ENCODE results near the gene SLC35B2. TPM values are rescaled to one million over a fixed set of nuclear protein-coding genes. Genes with fewer than 3 reads are reported as not detected.

The SLC35B2 gene
- total RNA-seq, 2 donors from 2014 or later, result 31.1 to 33.9 TPM

DNA sequence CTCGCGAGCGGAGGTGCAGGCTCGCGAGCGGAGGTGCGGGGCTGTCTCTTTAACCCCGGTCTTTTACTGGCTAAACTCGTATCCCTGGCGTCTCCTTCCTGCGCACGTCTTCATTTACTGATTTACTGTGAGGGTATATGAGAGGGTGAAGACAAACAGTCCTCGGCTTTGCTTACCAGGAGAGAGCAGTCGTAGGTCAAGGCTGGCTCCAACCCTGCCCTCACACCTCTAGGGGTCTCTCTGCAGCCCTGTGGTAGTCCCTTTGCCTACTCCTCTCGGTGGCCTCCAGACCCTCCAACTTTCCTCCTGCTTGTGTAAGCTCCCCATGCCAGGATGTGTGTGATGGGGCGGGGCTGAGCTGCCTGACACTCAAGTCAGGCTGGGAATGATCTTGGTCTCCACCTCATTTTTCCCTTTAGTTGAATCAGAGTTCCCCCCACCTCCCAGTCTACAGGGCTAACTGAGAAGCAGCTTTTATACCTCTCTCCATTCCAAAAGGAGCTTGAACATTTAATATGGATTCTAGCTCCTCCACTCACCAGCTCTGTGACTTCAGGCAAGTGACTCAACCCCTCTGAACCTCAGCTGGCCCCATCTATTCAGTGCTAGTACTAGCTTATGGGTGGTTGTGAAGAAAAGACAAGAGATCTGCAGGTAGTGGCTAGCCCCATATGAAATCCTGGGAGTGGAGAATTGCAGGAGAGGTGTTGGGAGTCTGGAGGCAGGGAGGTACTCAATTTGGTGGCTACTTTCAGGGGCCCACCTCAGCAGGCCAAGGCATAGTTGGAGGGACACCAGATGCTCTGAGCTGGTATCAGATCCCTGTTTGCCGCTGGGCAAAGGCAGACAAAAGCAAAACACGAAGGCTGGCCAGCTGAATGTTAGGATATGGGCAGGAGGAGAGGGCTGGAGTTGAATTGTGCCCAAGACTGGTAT, 33.0 kb downstream of the SLC35B2 start:
- no peak for ATAC-seq
- Histone ChIP-seq H3K27ac (peak overlapping the region; percentile 92 to 95 (median 94)), H3K4me3 (peak overlapping the region in 1 of 2 donors; percentile 21), H3K9me3 (no peaks in the 10 kb centered on the region), H3K4me1 (peaks cover 89% of the 10 kb centered on the region), H3K36me3 (replicated peaks in 1 of 2; ENCODE audit: insufficient read depth in 1 of 2, low read depth in 2 of 2) (no peaks in the 10 kb centered on the region), H3K27me3 (no peaks in the 10 kb centered on the region)
- intact Hi-C loops (cut with DNase I), result no loop called here
- no peak for DNase-seq
- TF ChIP-seq CTCF (IDR thresholded peaks at IDR 0.05), result no peak
- no peak for TF ChIP-seq POLR2A (IDR thresholded peaks at IDR 0.05)
- 9 to 42% methylated on average over 4 to 18 of the region's 18 CpGs for WGBS, 2 donors

DNA sequence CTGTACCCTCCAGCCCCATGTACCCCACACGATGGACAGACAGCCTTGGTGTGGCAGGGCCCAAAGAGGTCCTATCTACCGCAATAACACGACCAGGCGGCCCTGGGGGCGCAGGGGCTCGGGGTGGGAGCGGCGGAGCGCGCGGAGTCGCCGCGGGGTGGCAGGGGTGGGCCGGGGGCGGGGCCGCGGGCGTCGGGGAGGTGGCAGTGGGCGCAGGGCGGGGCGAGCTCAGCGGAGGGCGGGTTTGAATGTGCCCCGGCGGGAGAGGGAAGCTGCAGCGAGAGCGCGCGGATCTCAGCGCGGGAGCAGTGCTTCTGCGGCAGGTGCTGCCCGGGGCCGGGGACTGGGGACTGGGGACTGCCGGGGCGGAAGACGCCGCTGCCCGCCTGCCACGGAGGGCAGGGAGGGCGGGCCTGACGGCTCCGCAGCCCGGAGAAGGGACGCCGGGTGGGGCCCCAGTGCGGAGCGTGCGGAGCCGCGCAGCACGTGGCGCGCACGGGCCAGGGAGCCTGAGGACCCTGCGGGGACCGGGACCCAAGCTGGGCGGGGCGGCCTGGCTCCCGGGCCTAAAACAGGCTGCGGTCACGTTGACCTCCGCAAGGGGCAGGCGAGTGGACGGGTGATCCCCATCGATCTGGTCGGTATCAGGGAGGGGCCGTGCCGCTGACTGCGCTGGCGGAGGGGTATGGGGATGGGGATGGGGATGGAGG, 33.9 kb downstream of the SLC35B2 start, which contains the start of gene SLC29A1:
Gene SLC29A1, plus strand, starts transcription at position 277 of the 710 bp plus-strand sequence. CDS start 3,719 bp downstream, outside the sequence.
- peak; percentile 77 to 86 (median 82) for DNase-seq
- ATAC-seq, result peak; percentile 31
- 0% methylated on average over 10 to 55 of the region's 73 CpGs for WGBS, 2 donors
- H3K27me3 ChIP-seq, result no peaks in the 10 kb centered on the region
- H3K36me3 ChIP-seq (replicated peaks in 1 of 2; ENCODE audit: insufficient read depth in 1 of 2, low read depth in 2 of 2), result no peaks in the 10 kb centered on the region
- peaks cover 89% of the 10 kb centered on the region for H3K4me1 ChIP-seq
- peak within 1 kb of the TSS in 1 of 2 donors; percentile 21 for H3K4me3 ChIP-seq
- no peaks in the 10 kb centered on the region for H3K9me3 ChIP-seq
- TF ChIP-seq CTCF (IDR thresholded peaks at IDR 0.05) (peak in 3 of 7 experiments; percentile 21 to 26 (median 23)), POLR2A (IDR thresholded peaks at IDR 0.05) (peak in 2 of 3 donors; percentile 31 to 58)
- peak within 1 kb of the TSS; percentile 92 to 95 (median 94) for H3K27ac ChIP-seq
- intact Hi-C loops (cut with DNase I), result no loop called here

DNA sequence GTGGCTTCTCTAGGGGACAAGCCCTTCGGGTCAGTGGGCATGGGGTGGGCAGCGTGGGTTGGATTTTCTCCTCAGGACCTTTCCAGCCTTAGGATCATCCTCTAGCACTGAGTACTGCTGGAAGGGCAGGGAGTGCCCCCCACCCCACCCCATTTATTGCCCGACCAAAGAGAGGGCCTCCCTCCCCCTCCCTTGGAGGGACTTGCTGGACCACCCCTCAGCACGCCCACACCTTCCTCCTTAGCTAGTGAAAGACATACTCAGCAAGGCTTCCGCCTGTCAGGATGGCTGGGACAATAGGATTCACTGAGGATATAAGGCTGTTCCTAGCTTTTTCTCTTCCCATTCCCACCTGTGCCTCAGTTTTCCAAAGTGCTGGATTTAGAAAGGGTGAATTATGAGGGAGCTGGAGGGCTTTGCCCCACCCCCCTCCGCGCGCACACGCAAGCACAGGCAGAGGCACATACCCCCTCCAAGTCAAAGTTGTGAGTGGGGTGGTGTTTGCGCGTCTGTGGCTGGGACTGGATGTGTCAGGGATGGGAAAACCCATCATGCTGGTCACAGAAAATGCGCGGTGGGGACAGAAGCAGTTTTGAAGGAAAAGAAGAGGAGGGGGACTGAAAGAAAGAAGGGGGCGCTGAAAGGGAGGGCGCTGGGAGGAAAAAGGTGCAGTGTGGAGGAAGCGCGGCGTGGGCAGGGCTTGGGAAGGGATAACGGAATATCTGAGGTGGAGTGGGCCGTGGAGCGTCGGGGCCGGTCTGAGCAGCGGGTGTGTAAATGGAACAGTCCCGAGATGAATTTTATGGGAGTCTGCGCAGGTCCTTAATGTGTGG, 34.6 kb downstream of the SLC35B2 start:
- Histone ChIP-seq H3K27ac (peak overlapping the region; percentile 92 to 95 (median 94)), H3K36me3 (replicated peaks in 1 of 2; ENCODE audit: insufficient read depth in 1 of 2, low read depth in 2 of 2) (no peaks in the 10 kb centered on the region), H3K9me3 (no peaks in the 10 kb centered on the region), H3K27me3 (no peaks in the 10 kb centered on the region), H3K4me3 (peak overlapping the region in 1 of 2 donors; percentile 21), H3K4me1 (peaks cover 90% of the 10 kb centered on the region)
- WGBS, 2 donors, result 30 to 33% methylated on average over 25 to 26 of the region's 26 CpGs
- intact Hi-C loops (cut with DNase I), result no loop called here
- ATAC-seq (no peak), DNase-seq (no peak)
- no peak for TF ChIP-seq CTCF (IDR thresholded peaks at IDR 0.05)
- no peak for TF ChIP-seq POLR2A (IDR thresholded peaks at IDR 0.05)

DNA sequence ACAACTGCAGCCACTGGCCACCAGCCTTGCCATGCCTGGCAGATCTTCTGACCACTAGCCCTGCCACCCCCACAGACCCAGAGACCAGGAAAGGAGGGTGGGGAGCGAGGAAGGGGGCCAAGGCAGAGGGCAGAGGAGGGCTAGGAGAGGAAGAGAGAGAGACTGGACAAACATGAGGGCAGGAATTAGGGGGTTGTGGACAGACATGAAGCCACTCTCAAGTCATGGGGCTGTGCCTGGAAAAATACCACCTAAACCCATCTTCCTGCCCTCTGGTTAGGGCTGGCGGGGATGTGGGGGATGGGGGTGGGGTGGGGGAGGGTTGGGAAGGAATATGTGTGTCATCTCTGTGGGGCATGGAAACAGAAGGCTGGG, 35.4 kb downstream of the SLC35B2 start:
- ATAC-seq (no peak), DNase-seq (no peak)
- H3K4me1 ChIP-seq, result peaks cover 90% of the 10 kb centered on the region
- TF ChIP-seq CTCF (IDR thresholded peaks at IDR 0.05), result no peak
- no peak for TF ChIP-seq POLR2A (IDR thresholded peaks at IDR 0.05)
- H3K4me3 ChIP-seq, result no peak overlapping the region
- no peaks in the 10 kb centered on the region for H3K27me3 ChIP-seq
- no peaks in the 10 kb centered on the region for H3K9me3 ChIP-seq
- peak overlapping the region; percentile 92 to 95 (median 94) for H3K27ac ChIP-seq
- H3K36me3 ChIP-seq (replicated peaks in 1 of 2; ENCODE audit: insufficient read depth in 1 of 2, low read depth in 2 of 2), result no peaks in the 10 kb centered on the region
- intact Hi-C loops (cut with DNase I), result no loop called here
- 28 to 48% methylated on average over 2 of the region's 2 CpGs for WGBS, 2 donors

Measured in body of pancreas (tissue), 4 donors.